ENCODE measurements around the gene PDCD1LG2. TPM values are rescaled to one million over a fixed set of nuclear protein-coding genes. Genes with fewer than 3 reads are reported as not detected.

The PDCD1LG2 gene
- total RNA-seq, 1 experiment from 2014 or later, result not detected

GRCh38 chr9:5579881-5580280, 69.5 kb downstream of the PDCD1LG2 start:
- Histone ChIP-seq H3K9ac (ENCODE audit: extremely low read depth, insufficient read length, low read length) (no peak overlapping the region), H3K79me2 (ENCODE audit: insufficient read depth, low read length) (no peaks in the 10 kb centered on the region), H2BK12ac (ENCODE audit: insufficient read length, low read depth, low read length) (no peak overlapping the region), H3K14ac (ENCODE audit: insufficient read depth, low read length) (no peak overlapping the region), H4K91ac (ENCODE audit: insufficient read length, low read depth, low read length) (no peak overlapping the region), H3K4ac (ENCODE audit: low read depth, low read length) (no peak overlapping the region), H3K79me1 (ENCODE audit: insufficient read depth, low read depth, low read length, poor library complexity, severe bottlenecking) (no peaks in the 10 kb centered on the region), H3K9me3 (ENCODE audit: control insufficient read depth, low read depth, low read length) (no peaks in the 10 kb centered on the region), H3K4me2 (ENCODE audit: insufficient read depth, insufficient read length, low read length) (no peak overlapping the region), H2AK5ac (ENCODE audit: insufficient read length, low read length) (no peak overlapping the region), H3K4me1 (ENCODE audit: insufficient read depth, low read length) (no peaks in the 10 kb centered on the region), H4K20me1 (ENCODE audit: control insufficient read depth, insufficient read depth, insufficient read length) (no peaks in the 10 kb centered on the region), H2BK120ac (ENCODE audit: low read depth, low read length, poor library complexity, severe bottlenecking) (no peak overlapping the region), H2BK15ac (ENCODE audit: low read depth, low read length) (no peak overlapping the region), H2BK20ac (ENCODE audit: low read depth, low read length, poor library complexity, severe bottlenecking) (no peak overlapping the region), H4K8ac (replicated peaks; ENCODE audit: insufficient read length, low read depth, low read length) (no peak overlapping the region), H3T11ph (ENCODE audit: low read length) (no peak overlapping the region), H3K18ac (ENCODE audit: insufficient read length, low read depth, low read length) (no peak overlapping the region), H3K23ac (ENCODE audit: insufficient read length, low read depth, low read length) (no peak overlapping the region), H4K5ac (ENCODE audit: insufficient read length, low read depth, low read length) (no peak overlapping the region), H2AFZ (ENCODE audit: low read length) (no peak overlapping the region), H3K23me2 (ENCODE audit: insufficient read length, low read depth, low read length, poor library complexity, severe bottlenecking) (no peaks in the 10 kb centered on the region), H3K27me3 (ENCODE audit: insufficient read depth, low read length) (no peaks in the 10 kb centered on the region), H2BK5ac (ENCODE audit: insufficient read length, low read length) (no peak overlapping the region), H3K27ac (ENCODE audit: insufficient read length, low read depth, low read length) (no peak overlapping the region), H3K56ac (ENCODE audit: insufficient read length, low read depth, low read length) (no peak overlapping the region)
- no peak for TF ChIP-seq CTCF (conservative IDR thresholded peaks at IDR 0.05)
- no peak for DNase-seq
- Mint-ChIP-seq H3K4me1 (peaks cover 3 to 6% of the 10 kb centered on the region in 2 experiments; a peak in 3 of 4 replicates), H3K27me3 (ENCODE audit: low read depth) (no peaks in the 10 kb centered on the region; the same call in 1 of the 2 replicates), H3K36me3 (ENCODE audit: insufficient read depth in 1 of 3, low read depth in 3 of 3) (peaks cover 0 to 2% (median 0%) of the 10 kb centered on the region in 3 experiments; a peak in 1 of 7 replicates), H3K27ac (no peak overlapping the region), H3K4me3 (no peak overlapping the region), H3K9me3 (peaks cover 2 to 3% of the 10 kb centered on the region in 2 experiments; a peak in 3 of 5 replicates)
- no CpG with 5 or more reads among the region's 1 CpG for WGBS (ENCODE audit: extremely low coverage, insufficient read length, low lambda C conversion rate)
